Prostate gland (tissue), 2 donors: ENCODE data around the gene CHIC2. TPM values are rescaled to one million over a fixed set of nuclear protein-coding genes. Genes with fewer than 3 reads are reported as not detected.

ENCODE experiments used
- DNase-seq: peaks from one replicate; pipeline ENCODE4 v3.0.0-alpha.2; 2019; ENCODE audit warnings: low spot score
- H3K27ac ChIP-seq, 2 donors: fragments of 200-600 bp; sonication (generic); 2 replicates each; pipeline ENCODE4 v1.5.1; 2017 to 2019
- H3K27me3 ChIP-seq: fragments of 200-600 bp; sonication (generic); replicated peaks from 2 replicates; pipeline ENCODE4 v1.5.1; 2019; ENCODE audit not compliant: insufficient read depth
- H3K36me3 ChIP-seq, 2 donors: fragments of 200-600 bp; sonication (generic); 1 replicate in 1 of 2; 2 replicates in 1 of 2; pipeline versions ENCODE4 v1.5.1 to v1.8.1; 2017 to 2019
- H3K4me1 ChIP-seq: fragments of 200-600 bp; sonication (generic); replicated peaks from 2 replicates; pipeline ENCODE4 v1.5.1; 2019
- H3K4me3 ChIP-seq, 2 donors: fragments of 200-600 bp; sonication (generic); 2 replicates each; pipeline ENCODE4 v1.5.1; 2017 to 2019
- H3K9me3 ChIP-seq: fragments of 200-600 bp; sonication (generic); 2 replicates; pipeline ENCODE4 v1.5.1; 2017
- POLR2A ChIP-seq: fragments of 450-650 bp; IDR thresholded peaks from one replicate; pipeline ENCODE4 v1.6.1; 2016; ENCODE audit warnings: antibody characterized with exemption, mild to moderate bottlenecking
- POLR2AphosphoS5 ChIP-seq: sonication (generic); formaldehyde crosslinking; IDR thresholded peaks from one replicate; pipeline ENCODE4 v1.6.1; 2017; ENCODE audit warnings: antibody characterized with exemption
- WGBS: methylation state at CpG from one replicate; pipeline ENCODE4 v1.1.5; 2018; 5-methylcytosine and 5-hydroxymethylcytosine counted together
- intact Hi-C: fragments of 100-400 bp; cut with DNase I; formaldehyde crosslinking; loops from one replicate; pipeline ENCODE4 v1.14.2; 2022
- total RNA-seq, 2 donors: library from RNA; depleted of rRNA; stranded (reverse); fragments of >200 nt; gene quantifications; one replicate each; pipeline ENCODE4 v1.1.0, GENCODE V29; 2016
- TF ChIP-seq, protein P1 (sequence below), 4 experiments: fragments of 200-600 bp in 2 of 4; fragments of 450-650 bp in 2 of 4; sonication (generic) in 2 of 4; IDR thresholded peaks; 1 replicate in 3 of 4; 2 replicates in 1 of 4; pipeline ENCODE4 v1.5.1; 2016 to 2019; ENCODE audit warnings: antibody characterized with exemption in 4 of 4, mild to moderate bottlenecking in 2 of 4, moderate library complexity in 2 of 4

The CHIC2 gene
- total RNA-seq, 2 donors from 2014 or later, result 38.7 to 84.8 TPM

DNA sequence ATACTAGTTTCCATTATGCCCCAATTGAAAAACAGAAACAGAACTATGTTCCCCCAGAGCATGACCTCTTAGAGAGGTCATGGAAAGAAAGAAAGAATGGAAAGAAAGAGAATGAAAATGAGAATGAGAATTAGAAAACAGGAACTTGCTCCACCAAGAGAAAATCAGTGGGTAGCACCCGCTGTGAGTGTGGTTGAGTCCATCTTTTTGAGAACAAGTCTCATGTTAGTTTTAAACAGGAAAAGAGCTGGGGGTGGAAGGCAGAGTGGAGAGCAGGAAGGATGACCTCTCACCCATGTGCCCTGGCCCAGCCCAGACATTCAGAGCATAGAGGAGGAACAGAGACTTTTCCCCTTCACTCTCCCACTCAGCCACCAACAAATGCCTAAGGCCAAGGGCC lies 40.5 kb upstream of the CHIC2 start:
- WGBS, result 90% methylated on average over 1 of the region's 1 CpG

DNA sequence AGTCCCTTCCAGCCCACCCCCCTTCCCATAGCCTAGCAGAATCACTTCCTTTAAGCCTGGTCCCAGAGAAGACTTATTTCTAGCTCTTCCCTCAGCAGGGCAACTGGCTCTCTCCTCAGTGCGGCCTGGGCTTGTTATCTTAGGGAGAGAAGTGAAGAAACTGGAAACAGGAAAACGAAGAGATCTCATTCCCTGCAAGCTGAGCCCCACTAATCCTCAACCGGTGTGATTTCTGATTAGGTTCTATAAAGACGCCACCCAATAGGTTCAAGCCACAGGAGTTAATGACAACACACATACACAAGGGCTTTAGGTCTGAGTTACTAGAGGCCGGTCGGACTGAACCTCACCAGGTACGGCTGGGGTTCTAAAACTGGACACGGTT lies 38.8 kb upstream of the CHIC2 start:
- H3K27ac ChIP-seq, result no peak overlapping the region
- peaks cover 9% of the 10 kb centered on the region for H3K4me1 ChIP-seq
- TF ChIP-seq, protein P1, sequence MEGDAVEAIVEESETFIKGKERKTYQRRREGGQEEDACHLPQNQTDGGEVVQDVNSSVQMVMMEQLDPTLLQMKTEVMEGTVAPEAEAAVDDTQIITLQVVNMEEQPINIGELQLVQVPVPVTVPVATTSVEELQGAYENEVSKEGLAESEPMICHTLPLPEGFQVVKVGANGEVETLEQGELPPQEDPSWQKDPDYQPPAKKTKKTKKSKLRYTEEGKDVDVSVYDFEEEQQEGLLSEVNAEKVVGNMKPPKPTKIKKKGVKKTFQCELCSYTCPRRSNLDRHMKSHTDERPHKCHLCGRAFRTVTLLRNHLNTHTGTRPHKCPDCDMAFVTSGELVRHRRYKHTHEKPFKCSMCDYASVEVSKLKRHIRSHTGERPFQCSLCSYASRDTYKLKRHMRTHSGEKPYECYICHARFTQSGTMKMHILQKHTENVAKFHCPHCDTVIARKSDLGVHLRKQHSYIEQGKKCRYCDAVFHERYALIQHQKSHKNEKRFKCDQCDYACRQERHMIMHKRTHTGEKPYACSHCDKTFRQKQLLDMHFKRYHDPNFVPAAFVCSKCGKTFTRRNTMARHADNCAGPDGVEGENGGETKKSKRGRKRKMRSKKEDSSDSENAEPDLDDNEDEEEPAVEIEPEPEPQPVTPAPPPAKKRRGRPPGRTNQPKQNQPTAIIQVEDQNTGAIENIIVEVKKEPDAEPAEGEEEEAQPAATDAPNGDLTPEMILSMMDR (IDR thresholded peaks at IDR 0.05), result no peak
- TF ChIP-seq POLR2A, result no peak
- TF ChIP-seq POLR2AphosphoS5, result no peak
- H3K9me3 ChIP-seq, result no peaks in the 10 kb centered on the region
- H3K27me3 ChIP-seq, result peaks cover 45% of the 10 kb centered on the region
- intact Hi-C loops, result no loop called here
- no peak for DNase-seq
- no peak overlapping the region for H3K4me3 ChIP-seq
- H3K36me3 ChIP-seq, result no peaks in the 10 kb centered on the region
- 32% methylated on average over 8 of the region's 8 CpGs for WGBS

More for the DNA sequence above, 40.5 kb upstream of the CHIC2 start:
- H3K4me1 ChIP-seq, result peaks cover 6% of the 10 kb centered on the region
- H3K27me3 ChIP-seq, result peaks cover 45% of the 10 kb centered on the region
- H3K4me3 ChIP-seq, result no peak overlapping the region
- no peaks in the 10 kb centered on the region for H3K9me3 ChIP-seq
- no peak for DNase-seq
- TF ChIP-seq POLR2A (no peak), POLR2AphosphoS5 (no peak)
- TF ChIP-seq, protein P1 (IDR thresholded peaks at IDR 0.05), result no peak
- no peaks in the 10 kb centered on the region for H3K36me3 ChIP-seq
- intact Hi-C loops, result no loop called here
- H3K27ac ChIP-seq, result no peak overlapping the region

DNA sequence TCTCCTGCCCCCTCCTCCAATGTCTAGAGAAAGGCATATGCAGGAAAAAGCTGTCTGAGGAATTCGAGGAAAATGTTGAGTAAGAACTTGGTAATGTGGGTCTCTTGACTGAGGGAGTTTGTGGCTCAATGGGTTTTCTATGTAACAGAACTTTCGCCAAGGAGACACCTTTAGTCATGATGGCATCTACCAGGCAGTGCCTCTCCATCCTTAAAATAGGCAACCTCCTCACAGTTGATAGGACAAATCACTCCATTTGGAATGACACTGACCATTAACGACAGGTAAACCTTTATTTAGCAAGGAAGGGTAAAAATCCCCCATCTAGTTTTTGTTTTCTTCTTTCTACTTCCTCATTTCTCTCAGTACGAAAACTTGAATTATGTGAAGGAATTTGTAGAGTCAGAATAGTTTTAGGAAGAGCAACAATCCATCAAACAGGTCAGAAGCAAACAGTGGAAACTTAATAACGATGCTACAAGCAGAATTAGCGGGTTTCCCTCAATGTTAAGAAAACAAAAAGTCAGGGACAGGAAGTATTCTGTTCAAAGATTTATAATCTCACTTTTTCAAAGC lies 38.2 kb upstream of the CHIC2 start:
- WGBS, result 41% methylated on average over 6 of the region's 6 CpGs
- Histone ChIP-seq H3K9me3 (no peaks in the 10 kb centered on the region), H3K36me3 (no peaks in the 10 kb centered on the region), H3K27me3 (peaks cover 46% of the 10 kb centered on the region), H3K4me1 (peaks cover 9% of the 10 kb centered on the region), H3K27ac (no peak overlapping the region), H3K4me3 (no peak overlapping the region)
- no peak for DNase-seq
- no peak for TF ChIP-seq POLR2AphosphoS5
- TF ChIP-seq, protein P1 (IDR thresholded peaks at IDR 0.05), result no peak
- no peak for TF ChIP-seq POLR2A
- intact Hi-C loops, result no loop called here

DNA sequence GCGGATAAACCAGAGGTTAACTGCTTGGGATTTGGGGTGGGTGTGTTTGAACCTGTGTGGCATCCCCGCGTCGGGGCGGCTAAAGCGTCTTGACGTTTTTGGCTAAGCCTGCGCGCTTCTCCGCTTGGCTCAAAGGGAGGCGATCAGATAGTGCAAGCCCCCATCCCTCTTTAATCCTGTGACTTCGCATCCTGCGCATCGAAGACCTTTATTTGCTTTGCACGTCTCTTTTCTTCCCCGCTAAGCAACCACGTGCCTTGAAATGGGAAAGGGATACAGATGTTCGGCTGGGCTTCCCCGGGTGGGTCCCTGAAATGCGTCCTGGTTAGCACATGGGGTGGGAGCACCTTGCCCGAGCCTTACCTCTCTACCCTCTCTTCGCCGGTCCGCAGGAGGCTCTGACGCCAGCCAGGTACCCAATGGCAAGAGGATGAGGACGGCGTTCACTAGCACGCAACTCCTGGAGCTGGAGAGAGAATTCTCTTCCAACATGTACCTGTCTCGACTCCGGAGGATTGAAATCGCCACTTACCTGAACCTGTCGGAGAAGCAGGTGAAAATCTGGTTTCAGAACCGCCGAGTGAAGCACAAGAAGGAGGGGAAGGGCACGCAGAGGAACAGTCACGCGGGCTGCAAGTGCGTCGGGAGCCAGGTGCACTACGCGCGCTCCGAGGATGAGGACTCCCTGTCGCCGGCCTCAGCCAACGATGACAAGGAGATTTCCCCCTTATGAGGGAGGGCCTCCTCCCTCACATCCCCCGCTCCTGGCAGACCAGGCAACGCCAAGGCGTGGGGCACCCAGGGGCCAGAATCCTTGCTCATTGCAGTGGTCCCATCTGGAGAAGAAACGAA lies 37.0 kb upstream of the CHIC2 start:
- no peak for DNase-seq
- no peaks in the 10 kb centered on the region for H3K36me3 ChIP-seq
- H3K4me1 ChIP-seq, result peaks cover 9% of the 10 kb centered on the region
- 10% methylated on average over 47 of the region's 50 CpGs for WGBS
- intact Hi-C loops, result no loop called here
- TF ChIP-seq, protein P1 (IDR thresholded peaks at IDR 0.05), result no peak
- TF ChIP-seq POLR2A (no peak), POLR2AphosphoS5 (no peak)
- H3K4me3 ChIP-seq, result no peak overlapping the region
- no peak overlapping the region for H3K27ac ChIP-seq
- no peaks in the 10 kb centered on the region for H3K9me3 ChIP-seq
- peaks cover 49% of the 10 kb centered on the region for H3K27me3 ChIP-seq
